ENCODE data around the gene EFCAB12. TPM values are rescaled to one million over a fixed set of nuclear protein-coding genes. Genes with fewer than 3 reads are reported as not detected.

The EFCAB12 gene
- polyA plus RNA-seq, 3 donors: 4.2 to 6.9 (median 5.7) TPM

GRCh38 chr3:129448186-129448895 is 19.9 kb upstream of the EFCAB12 start:
- DNase-seq: peak; percentile 11

DNA sequence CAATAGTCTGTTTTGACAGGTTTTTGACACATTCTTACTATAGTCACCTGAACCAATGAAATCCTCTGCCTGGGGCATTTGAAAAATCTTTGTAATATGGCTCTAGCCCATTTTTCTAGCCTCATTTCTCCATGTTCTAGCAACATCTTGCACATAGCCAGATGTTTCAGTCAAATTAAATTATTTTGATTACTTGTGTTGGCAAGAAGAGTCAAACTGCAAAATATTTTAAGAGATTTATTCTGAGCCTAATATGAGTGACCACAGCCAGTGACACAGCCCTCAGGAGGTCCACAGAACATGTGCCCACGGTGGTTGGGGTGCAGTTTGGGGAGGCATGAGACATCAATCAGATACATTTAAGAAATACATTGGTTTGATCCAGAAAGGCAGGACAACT is 18.5 kb upstream of the EFCAB12 start:
- no peak for DNase-seq

GRCh38 chr3:129445471-129445870 is 17.0 kb upstream of the EFCAB12 start:
- DNase-seq: no peak

DNA sequence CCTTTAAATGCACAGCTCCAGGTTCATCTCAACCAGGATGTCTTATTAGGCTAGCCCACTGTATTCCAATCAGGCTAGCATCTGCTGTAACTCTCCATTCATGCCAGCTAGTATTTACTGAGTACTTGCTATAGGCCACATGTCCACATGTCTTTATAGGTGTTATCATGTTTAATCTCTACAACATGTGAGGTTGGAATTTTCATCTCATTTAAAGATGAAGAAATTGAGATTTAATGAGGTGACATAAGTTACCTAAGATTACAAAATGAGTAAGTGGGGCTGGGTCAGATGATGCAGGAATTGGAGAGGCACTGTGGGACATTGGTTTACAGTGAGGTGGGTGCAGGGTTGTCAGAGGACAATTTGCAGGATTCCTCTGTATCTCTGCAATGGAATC is 14.5 kb upstream of the EFCAB12 start:
- no peak for DNase-seq

- no peak for DNase-seq
Observed at GRCh38 chr3:129442486-129442885, 14.1 kb upstream of the EFCAB12 start.

- peak; percentile 11 for DNase-seq
Observed at GRCh38 chr3:129441782-129442181, 13.3 kb upstream of the EFCAB12 start.

DNA sequence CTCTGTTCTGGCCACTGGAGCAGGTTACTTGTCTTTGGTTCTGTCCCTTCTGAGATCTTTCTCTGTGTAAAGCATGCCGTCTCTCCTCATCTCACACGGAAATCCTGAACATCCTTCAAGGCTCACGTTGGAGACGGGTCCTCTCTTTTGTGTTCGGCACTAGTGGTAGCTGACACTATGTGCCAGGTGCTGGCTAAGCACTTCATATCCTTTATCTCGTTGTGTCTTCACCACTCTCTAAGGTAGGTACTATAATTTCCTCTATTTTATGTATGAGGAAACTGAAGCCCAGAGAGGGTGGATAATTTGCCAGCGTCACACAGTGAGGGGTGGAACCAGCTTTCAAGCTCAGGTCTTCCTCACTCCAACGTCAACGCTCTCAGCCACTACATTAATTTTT is 12.8 kb upstream of the EFCAB12 start:
- DNase-seq: no peak

DNA sequence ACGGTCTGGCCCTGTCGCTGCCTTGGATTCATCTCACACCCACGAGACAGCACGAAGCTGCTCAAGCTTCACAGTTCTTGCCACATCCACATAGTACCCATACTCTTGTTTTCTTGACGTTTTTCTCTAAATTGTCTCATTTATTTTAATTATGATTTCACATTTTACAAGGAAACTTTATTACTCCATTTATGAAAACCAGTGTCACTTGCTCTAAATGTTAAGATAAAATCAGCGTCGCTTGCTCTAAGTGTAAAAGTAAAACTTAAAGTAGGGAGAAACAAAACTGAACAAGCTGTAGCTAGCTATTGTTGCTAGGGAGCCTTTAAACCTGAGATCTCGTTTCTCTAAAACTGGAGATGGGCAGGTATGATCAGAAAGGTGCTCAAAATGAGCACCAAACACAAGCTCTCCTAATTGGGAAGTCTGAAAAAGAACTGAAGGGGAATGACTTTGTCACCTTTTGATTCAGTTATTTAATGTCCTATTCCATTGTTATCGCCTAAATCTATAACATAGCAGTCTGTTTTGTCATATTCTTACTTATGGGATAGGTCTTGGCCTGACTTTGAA is 12.3 kb upstream of the EFCAB12 start:
- DNase-seq: no peak

DNA sequence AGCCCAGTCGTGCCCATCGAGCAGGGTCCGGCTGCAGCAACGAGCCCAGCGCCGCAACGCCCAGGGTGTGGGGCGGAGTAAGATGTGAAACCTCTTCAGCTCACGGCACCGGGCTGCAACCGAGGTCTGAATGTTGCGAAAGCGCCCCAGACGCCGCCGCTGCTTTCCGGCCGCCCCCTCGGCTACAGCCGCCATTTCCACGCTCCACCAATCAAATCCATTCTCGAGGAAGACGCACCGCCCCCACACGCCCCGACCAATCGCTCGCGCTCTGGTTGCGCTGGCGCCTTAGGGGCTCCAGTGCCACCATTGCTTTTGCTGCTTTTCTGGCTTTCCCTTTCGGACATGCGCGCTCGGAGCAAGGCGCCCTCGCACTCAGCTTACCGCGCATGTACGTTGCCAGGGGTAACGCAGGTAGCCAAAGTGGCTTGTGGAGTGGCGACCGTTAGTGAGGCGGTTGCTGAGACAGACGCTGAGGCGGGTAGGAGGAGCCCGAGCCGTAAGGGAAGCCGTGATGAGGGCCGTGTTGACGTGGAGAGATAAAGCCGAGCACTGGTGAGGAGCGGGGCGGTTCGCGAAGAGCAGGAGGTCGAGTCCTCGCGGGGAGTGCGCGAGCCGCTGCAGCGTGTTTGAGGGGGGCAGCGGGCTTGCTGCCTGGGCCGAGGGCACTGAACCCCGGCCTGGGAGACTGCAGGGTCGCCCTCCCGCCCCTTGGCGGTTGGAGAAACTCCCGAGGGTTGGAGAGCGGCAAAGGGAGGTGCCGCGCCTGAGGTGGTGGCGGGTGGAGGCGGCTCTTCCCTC is 11.6 kb upstream of the EFCAB12 start, which contains the start of the genes IFT122 and MBD4:
IFT122 (plus strand) TSS at position 408 of the 801 bp plus-strand sequence; CDS start at position 515, 107 bp downstream.
MBD4 (minus strand) TSS at position 132 of the 801 bp plus-strand sequence; CDS start at position 17, 115 bp downstream.
- DNase-seq: peak; percentile 97

DNA sequence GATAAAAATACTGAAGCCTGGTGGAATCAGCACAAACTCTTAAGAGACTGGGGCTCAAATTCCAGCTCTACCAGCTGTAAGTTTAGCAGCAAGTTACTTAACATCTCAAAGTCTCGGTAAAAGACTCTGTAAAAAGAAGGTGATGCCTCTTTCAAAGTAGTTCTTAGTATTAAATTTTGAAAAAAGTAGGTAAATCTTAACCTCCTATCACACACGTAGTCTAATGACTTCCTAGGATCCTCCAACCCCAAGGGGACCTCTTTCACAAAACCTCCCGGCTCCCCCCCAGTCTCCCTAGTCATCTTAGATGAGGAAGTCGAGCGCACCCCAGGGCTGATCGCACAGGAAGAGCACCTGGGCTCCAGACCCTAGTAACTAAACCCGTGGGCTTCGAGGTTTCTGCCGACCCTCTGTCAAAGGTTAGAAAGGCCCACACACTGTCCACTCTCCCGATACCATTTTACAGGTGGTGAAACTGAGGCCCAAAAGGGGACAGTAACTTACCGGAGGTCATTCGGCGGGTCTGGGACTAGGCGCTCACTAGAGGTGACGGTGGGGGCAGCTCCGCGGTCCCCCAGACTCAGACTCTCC is 10.9 kb upstream of the EFCAB12 start:
- DNase-seq: peak; percentile 17

- no peak for DNase-seq
Observed at GRCh38 chr3:129435367-129435766, 6.9 kb upstream of the EFCAB12 start.

DNA sequence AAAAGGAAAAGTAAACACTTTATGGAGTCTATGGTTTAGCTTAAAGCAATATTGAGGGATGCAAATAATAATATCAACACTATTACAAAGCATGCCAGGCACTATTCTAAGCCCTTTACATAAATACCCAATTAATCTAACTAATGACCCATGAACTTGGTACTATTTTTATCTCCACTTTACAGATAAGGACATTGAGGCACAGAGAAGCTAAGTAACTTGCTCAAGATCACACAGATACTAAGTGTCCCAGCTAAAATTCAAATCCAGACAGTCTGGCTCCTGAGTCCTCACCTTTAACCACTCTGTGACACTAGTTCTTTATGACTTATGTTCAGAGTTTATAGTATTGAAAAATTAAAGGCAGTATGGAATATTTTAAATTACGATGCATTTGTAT is 5.7 kb upstream of the EFCAB12 start:
- DNase-seq: no peak

DNA sequence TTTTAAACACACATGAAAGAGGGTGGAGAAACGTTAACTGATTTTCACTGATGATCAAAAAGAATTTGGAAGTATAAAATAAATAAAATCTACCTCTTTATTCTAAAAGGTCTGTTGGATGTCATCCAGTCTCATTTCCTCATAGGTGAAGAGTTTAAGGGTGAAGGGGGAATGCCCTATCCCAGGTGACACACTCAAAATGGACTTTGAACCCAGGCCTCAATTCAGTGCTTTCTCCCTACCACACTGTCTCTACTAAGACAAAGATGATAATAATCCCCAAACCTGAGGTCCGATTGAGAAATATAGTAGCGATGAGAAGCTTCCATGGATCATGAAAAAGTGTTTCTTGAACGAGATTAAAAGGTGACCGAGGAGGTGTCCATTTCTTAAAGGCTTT is 5.1 kb upstream of the EFCAB12 start:
- DNase-seq: no peak

DNA sequence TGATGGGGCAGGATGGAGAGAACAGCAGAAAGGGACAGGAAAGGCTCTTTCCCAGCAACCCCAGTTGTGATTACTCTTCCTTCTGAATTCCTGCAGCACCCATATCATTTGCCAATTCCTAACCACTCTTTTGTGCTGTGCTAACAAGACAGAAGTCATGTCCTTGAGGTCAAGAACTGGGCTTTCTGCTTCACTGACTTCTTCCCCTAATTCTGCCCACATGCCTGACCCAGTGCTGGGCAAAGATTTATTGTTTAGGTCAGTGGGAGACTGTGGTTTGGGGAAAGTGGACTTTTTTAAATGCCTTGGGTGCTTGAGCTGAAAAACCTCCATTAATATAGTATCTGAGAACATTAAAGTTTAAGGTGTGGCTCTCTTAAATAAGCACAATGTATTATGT is 4.2 kb upstream of the EFCAB12 start:
- DNase-seq: no peak

DNA sequence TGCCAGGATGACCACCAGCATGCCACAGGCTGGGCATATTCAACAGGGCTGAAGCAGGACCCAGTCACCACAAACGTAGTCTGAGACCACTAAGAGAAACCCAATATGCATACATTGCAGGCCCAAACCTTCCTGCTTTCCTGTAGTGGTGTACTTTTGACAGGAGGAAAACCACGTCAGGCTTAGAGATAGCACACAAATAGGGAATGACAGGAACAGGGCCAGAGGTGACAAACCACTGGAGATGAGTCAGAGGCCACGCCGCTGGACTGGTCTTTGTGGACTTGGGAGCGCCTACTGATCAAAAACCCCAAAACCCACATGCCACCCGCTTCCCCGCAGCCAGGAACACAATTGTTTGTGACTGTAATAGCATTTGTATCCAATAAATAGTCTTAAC is 3.6 kb upstream of the EFCAB12 start:
- DNase-seq: no peak

GRCh38 chr3:129429602-129430001 is 1.2 kb upstream of the EFCAB12 start:
- DNase-seq: no peak

DNA sequence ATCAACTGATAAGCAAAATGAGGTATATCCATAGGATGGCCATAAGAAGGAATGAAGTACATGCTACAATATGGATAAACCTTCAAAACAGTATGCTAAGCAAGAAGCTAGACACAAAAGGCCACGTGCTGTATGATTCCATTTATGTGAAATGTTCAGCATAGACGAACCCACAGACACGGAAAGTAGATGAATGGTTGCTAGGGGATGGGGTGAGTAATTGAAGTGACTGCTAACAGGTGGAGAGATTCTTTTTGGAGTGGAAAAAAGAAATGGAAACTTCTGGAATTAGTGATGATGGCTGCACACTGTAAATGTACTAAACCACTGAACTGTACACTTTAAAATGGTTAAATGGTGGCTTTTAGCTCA is 630 bp upstream of the EFCAB12 start:
- DNase-seq: no peak

DNA sequence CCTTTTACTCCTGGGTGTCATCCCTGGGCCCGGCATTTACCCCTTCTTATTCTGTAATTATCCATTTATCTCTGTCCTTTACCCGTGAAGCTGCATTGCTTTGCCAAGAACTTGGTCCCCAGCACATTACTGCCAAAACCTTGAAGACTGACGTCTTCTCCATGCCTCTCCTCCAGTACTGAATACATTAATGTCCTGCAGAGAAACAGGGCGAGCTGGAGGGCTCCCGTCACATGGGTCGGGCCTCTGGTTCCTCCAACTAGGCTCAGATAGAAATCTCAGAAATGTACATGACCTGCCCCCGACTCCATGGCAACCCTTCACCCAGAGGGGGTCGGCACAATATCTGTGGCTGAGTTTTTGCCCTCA is 445 bp downstream of the EFCAB12 start:
- DNase-seq: no peak

- DNase-seq: no peak
Observed at GRCh38 chr3:129425619-129426018, 2.8 kb downstream of the EFCAB12 start.

DNA sequence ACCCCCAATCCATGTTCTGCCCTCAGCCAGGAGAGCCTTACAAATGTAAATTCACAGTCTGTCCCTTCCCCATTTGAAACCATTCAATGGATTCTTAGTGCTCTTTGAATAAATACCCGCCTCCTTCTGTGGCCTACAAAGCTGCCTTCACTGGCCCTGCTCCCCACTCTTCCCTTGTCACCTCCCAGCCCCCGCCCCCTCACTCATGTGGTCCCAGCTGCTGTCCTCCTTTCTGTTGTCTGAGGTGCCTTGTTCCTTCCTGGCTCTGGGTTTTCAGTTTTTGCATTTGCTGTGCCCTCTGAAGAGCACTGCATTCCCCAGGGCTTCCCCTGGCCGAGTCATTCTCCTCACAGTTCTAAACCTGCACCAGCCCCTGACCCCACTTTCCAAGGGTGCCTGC is 3.2 kb downstream of the EFCAB12 start:
- no peak for DNase-seq

GRCh38 chr3:129424185-129424841 is 4.1 kb downstream of the EFCAB12 start:
- DNase-seq: no peak

DNA sequence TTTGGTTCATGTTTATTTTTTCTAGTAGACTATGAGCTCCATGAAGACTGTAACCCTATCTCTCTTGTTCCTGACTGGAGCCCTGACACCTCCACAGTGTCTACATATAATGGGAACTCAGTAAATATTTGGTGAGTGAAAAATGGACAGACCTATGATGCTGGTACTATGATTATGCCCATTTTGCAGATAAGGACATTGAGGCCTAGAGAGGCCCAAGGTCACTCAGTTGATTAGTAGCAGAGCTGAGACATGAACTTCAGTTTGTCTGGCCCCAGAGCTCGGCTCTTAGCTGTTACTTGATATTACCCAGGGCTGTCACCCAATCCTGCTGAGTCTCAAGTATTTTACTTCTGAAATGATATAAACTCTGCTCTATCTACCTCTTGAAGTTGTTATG is 5.5 kb downstream of the EFCAB12 start:
- DNase-seq: no peak

Data from renal pelvis (tissue), 4 donors.